Osteocyte (in vitro differentiated cells): Measurements from ENCODE around the gene ZBTB48. TPM values are rescaled to one million over a fixed set of nuclear protein-coding genes. Genes with fewer than 3 reads are reported as not detected.

Experiments
- DNase-seq: peaks from one replicate; pipeline ENCODE4 v3.0.0; 2021; ENCODE audit warnings: mixed read lengths; ENCODE audit not compliant: unreplicated experiment; ENCODE audit errors: extremely low spot score
- H3K27ac Mint-ChIP-seq: one replicate; pipeline ENCODE4 v1.8.0; 2021; ENCODE audit warnings: mild to moderate bottlenecking, mixed read lengths; ENCODE audit not compliant: unreplicated experiment
- H3K27me3 Mint-ChIP-seq: one replicate; pipeline ENCODE4 v1.8.0; 2021; ENCODE audit warnings: mixed read lengths; ENCODE audit not compliant: unreplicated experiment
- H3K36me3 Mint-ChIP-seq: one replicate; pipeline ENCODE4 v1.8.0; 2021; ENCODE audit warnings: mixed read lengths; ENCODE audit not compliant: unreplicated experiment
- H3K4me1 Mint-ChIP-seq: one replicate; pipeline ENCODE4 v1.8.0; 2021; ENCODE audit warnings: mixed read lengths; ENCODE audit not compliant: unreplicated experiment
- H3K4me3 Mint-ChIP-seq: one replicate; pipeline ENCODE4 v1.8.0; 2021; ENCODE audit warnings: mild to moderate bottlenecking, moderate library complexity, mixed read lengths; ENCODE audit not compliant: unreplicated experiment
- H3K9me3 Mint-ChIP-seq: one replicate; pipeline ENCODE4 v1.8.0; 2021; ENCODE audit warnings: mixed read lengths; ENCODE audit not compliant: unreplicated experiment
- CTCF ChIP-seq: fragments of 200-600 bp; sonication (generic); IDR thresholded peaks from 2 replicates; pipeline ENCODE4 v1.5.0; 2021; ENCODE audit warnings: antibody characterized with exemption, mild to moderate bottlenecking, moderate library complexity
- total RNA-seq: library from RNA; stranded (reverse); gene quantifications from 2 replicates; pipeline ENCODE4 v1.2.1, GENCODE V29; 2021

Gene ZBTB48
- total RNA-seq, 1 donor from 2014 or later, result 28.8 TPM

GRCh38 chr1:6580593-6581409, 1.0 kb downstream of the ZBTB48 start:
- no peak for DNase-seq
- no peak for TF ChIP-seq CTCF

GRCh38 chr1:6581561-6582305, 1.9 kb downstream of the ZBTB48 start:
- H3K36me3 Mint-ChIP-seq, result peaks cover 3% of the 10 kb centered on the region
- H3K9me3 Mint-ChIP-seq, result no peaks in the 10 kb centered on the region
- H3K4me1 Mint-ChIP-seq, result peaks cover 29% of the 10 kb centered on the region
- DNase-seq, result no peak
- peak overlapping the region; percentile 40 for H3K4me3 Mint-ChIP-seq
- no peak for TF ChIP-seq CTCF
- H3K27ac Mint-ChIP-seq, result peak overlapping the region; percentile 66
- no peaks in the 10 kb centered on the region for H3K27me3 Mint-ChIP-seq

More at GRCh38 chr1:6580593-6581409, 1.0 kb downstream of the ZBTB48 start:
- peaks cover 3% of the 10 kb centered on the region for H3K36me3 Mint-ChIP-seq
- peak overlapping the region; percentile 93 for H3K4me3 Mint-ChIP-seq
- H3K9me3 Mint-ChIP-seq, result no peaks in the 10 kb centered on the region
- H3K27me3 Mint-ChIP-seq, result no peaks in the 10 kb centered on the region
- H3K4me1 Mint-ChIP-seq, result peaks cover 29% of the 10 kb centered on the region
- H3K27ac Mint-ChIP-seq, result peak overlapping the region; percentile 99

GRCh38 chr1:6582370-6582769, 2.6 kb downstream of the ZBTB48 start:
- DNase-seq, result no peak
- no peaks in the 10 kb centered on the region for H3K9me3 Mint-ChIP-seq
- no peak for TF ChIP-seq CTCF
- H3K4me1 Mint-ChIP-seq, result peaks cover 29% of the 10 kb centered on the region
- peaks cover 3% of the 10 kb centered on the region for H3K36me3 Mint-ChIP-seq
- no peak overlapping the region for H3K4me3 Mint-ChIP-seq
- H3K27ac Mint-ChIP-seq, result peak overlapping the region; percentile 45
- no peaks in the 10 kb centered on the region for H3K27me3 Mint-ChIP-seq

- DNase-seq, result no peak
- Mint-ChIP-seq H3K9me3 (no peaks in the 10 kb centered on the region), H3K36me3 (peaks cover 3% of the 10 kb centered on the region), H3K4me1 (peaks cover 25% of the 10 kb centered on the region), H3K27me3 (no peaks in the 10 kb centered on the region), H3K27ac (no peak overlapping the region), H3K4me3 (no peak overlapping the region)
- no peak for TF ChIP-seq CTCF
Measured at GRCh38 chr1:6584126-6585080, 4.6 kb downstream of the ZBTB48 start.
